HepG2 (cell line): Measurements from ENCODE around the gene AXIN1. TPM values are rescaled to one million over a fixed set of nuclear protein-coding genes. Genes with fewer than 3 reads are reported as not detected.

Source experiments
- ATAC-seq: fragments of 200-7000 bp; cut with Tn5 transposase; 3 replicates; pipeline ENCODE4 v1.9.1; 2020; ENCODE audit warnings: mild to moderate bottlenecking, moderate library complexity
- BruUV-seq: library from RNA; stranded (reverse); fragments of 400-500 nt; replicated peaks from 2 replicates; lab custom pipeline; 2021; lab: Mats Ljungman, UMichigan
- CTCF ChIA-PET: fragments of 300-600 bp; formaldehyde crosslinking; extraction: SDS; loops from one replicate; lab custom pipeline; 2021; ENCODE audit warnings: low total read pairs, inconsistent platforms, low intra/inter-chr PET ratio; lab: Yijun Ruan, JAX
- POLR2A ChIA-PET: fragments of 350-600 bp; sonication (Branson Sonifier 250); formaldehyde crosslinking; loops from one replicate; lab custom pipeline; 2020; ENCODE audit warnings: antibody characterized with exemption, inconsistent platforms; lab: Yijun Ruan, JAX
- DNase-seq: peaks from one replicate; pipeline ENCODE4 v3.0.0-alpha.2; 2015; ENCODE audit warnings: low spot score
- FAIRE-seq: peaks from 3 replicates; lab custom pipeline; 2011; peaks lifted over from hg19 to GRCh38; lab: Jason Lieb, UNC
- H2AFZ ChIP-seq: one replicate; pipeline ENCODE4 v1.6.1; 2011; ENCODE audit warnings: low read length, inconsistent platforms
- H3K27ac ChIP-seq: fragments of 300-600 bp; 3 replicates; pipeline ENCODE4 v1.8.0; 2011; ENCODE audit warnings: mixed run types, mild to moderate bottlenecking, mixed read lengths, low read length, inconsistent platforms; ENCODE audit not compliant: insufficient read depth; ENCODE audit errors: extremely low read length
- H3K27me3 ChIP-seq, 2 experiments: fragments of 200-600 bp in 1 of 2; 2 replicates in 1 of 2; 3 replicates in 1 of 2; pipeline versions ENCODE4 v1.6.0 to v1.8.0; 2011; ENCODE audit warnings: low read length in 2 of 2, mild to moderate bottlenecking in 2 of 2, moderate library complexity in 2 of 2, inconsistent platforms in 1 of 2; ENCODE audit not compliant: insufficient read depth in 2 of 2, control insufficient read depth in 1 of 2
- H3K36me3 ChIP-seq, 2 experiments: fragments of 200-600 bp in 1 of 2; replicated peaks in 1 of 2; 2 replicates in 1 of 2; 3 replicates in 1 of 2; pipeline versions ENCODE4 v1.5.1 to v1.8.0; 2011; ENCODE audit warnings: low read length in 2 of 2, inconsistent platforms in 1 of 2; ENCODE audit not compliant: insufficient read depth in 2 of 2, control insufficient read depth in 1 of 2
- H3K4me1 ChIP-seq: 2 replicates; pipeline ENCODE4 v1.5.1; 2012; ENCODE audit warnings: low read length, inconsistent platforms; ENCODE audit not compliant: insufficient read depth
- H3K4me2 ChIP-seq: 2 replicates; pipeline ENCODE4 v1.6.0; 2011; ENCODE audit warnings: low read depth, low read length, inconsistent platforms
- H3K4me3 ChIP-seq, 3 experiments: fragments of 200-600 bp in 1 of 3; sonication (generic), shearing (Covaris generic) in 1 of 3; replicated peaks in 1 of 3; 2 replicates each; pipeline ENCODE4 v1.5.1; 2011 to 2016; ENCODE audit warnings: low read length in 3 of 3, inconsistent platforms in 2 of 3, low read depth in 2 of 3, mild to moderate bottlenecking in 2 of 3, control low read depth in 1 of 3, mixed read lengths in 1 of 3; ENCODE audit not compliant: insufficient read depth in 1 of 3
- H3K79me2 ChIP-seq: one replicate; pipeline ENCODE4 v1.6.1; 2011; ENCODE audit warnings: low read length, inconsistent platforms; ENCODE audit not compliant: insufficient read depth
- H3K9ac ChIP-seq: 2 replicates; pipeline ENCODE4 v1.6.0; 2011; ENCODE audit warnings: mild to moderate bottlenecking, low read depth, low read length, inconsistent platforms; ENCODE audit not compliant: insufficient read depth
- H3K9me3 ChIP-seq: 2 replicates; pipeline ENCODE4 v1.5.1; 2012; ENCODE audit warnings: mild to moderate bottlenecking, low read length
- H4K20me1 ChIP-seq: 2 replicates; pipeline ENCODE4 v1.6.0; 2011; ENCODE audit warnings: inconsistent platforms, mild to moderate bottlenecking, low read length, moderate library complexity; ENCODE audit not compliant: insufficient read depth
- BCL6 ChIP-seq: IDR thresholded peaks from 2 replicates; pipeline ENCODE4 v1.6.1; 2016; ENCODE audit warnings: missing genetic modification reagents, missing compliant biosample characterization
- MED13 ChIP-seq: sonication (generic); formaldehyde crosslinking; IDR thresholded peaks from 2 replicates; pipeline ENCODE4 v1.5.0; 2020; ENCODE audit warnings: missing genetic modification reagents
- NCOA5 ChIP-seq: sonication (generic); formaldehyde crosslinking; IDR thresholded peaks from 2 replicates; pipeline ENCODE4 v1.4.0; 2020; ENCODE audit warnings: missing genetic modification reagents
- NFIB ChIP-seq: sonication (generic); formaldehyde crosslinking; IDR thresholded peaks from 2 replicates; pipeline ENCODE4 v1.9.0; 2021; ENCODE audit warnings: missing genetic modification reagents, mild to moderate bottlenecking, borderline replicate concordance
- SOX5 ChIP-seq: IDR thresholded peaks from 2 replicates; pipeline ENCODE4 v1.6.1; 2016; ENCODE audit warnings: borderline replicate concordance
- SPEN ChIP-seq: sonication (generic); formaldehyde crosslinking; IDR thresholded peaks from 2 replicates; pipeline ENCODE4 v1.5.1; 2020; ENCODE audit warnings: low read depth, mild to moderate bottlenecking, missing genetic modification reagents
- ZNF224 ChIP-seq: sonication (generic); formaldehyde crosslinking; IDR thresholded peaks from 2 replicates; pipeline ENCODE4 v1.5.0; 2020; ENCODE audit warnings: mild to moderate bottlenecking, missing genetic modification reagents
- ZNF292 ChIP-seq: sonication (generic); formaldehyde crosslinking; IDR thresholded peaks from 2 replicates; pipeline ENCODE4 v1.8.1; 2022; ENCODE audit warnings: mild to moderate bottlenecking, low read depth, missing genetic modification reagents, borderline replicate concordance
- ZNF441 ChIP-seq: sonication (generic); formaldehyde crosslinking; IDR thresholded peaks from 2 replicates; pipeline ENCODE4 v1.7.0; 2021; ENCODE audit warnings: missing genetic modification reagents, borderline replicate concordance
- ZNF672 ChIP-seq: sonication (generic); formaldehyde crosslinking; IDR thresholded peaks from 2 replicates; pipeline ENCODE4 v1.8.1; 2022; ENCODE audit warnings: missing genetic modification reagents
- ZNF747 ChIP-seq: sonication (generic); formaldehyde crosslinking; IDR thresholded peaks from 2 replicates; pipeline ENCODE4 v1.8.1; 2023; ENCODE audit warnings: missing genetic modification reagents, mild to moderate bottlenecking, borderline replicate concordance
- WGBS: methylation state at CpG from one replicate; pipeline ENCODE4 v1.1.6; 2017; ENCODE audit warnings: low lambda C conversion rate; 5-methylcytosine and 5-hydroxymethylcytosine counted together
- in situ Hi-C: cut with HindIII; loops from 2 replicates; pipeline ENCODE4 v1.10.0; 2017; ENCODE audit warnings: low pct_unique_long_range_greater_than_20kb; ENCODE audit not compliant: extremely low pct_ligation_motif_present
- intact Hi-C: fragments of 100-400 bp; cut with micrococcal nuclease; formaldehyde crosslinking; loops from one replicate; pipeline ENCODE4 v1.10.0; 2022; ENCODE audit not compliant: unreplicated experiment
- polyA plus RNA-seq, 8 experiments: library from polyadenylated mRNA; depleted of rRNA in 3 of 8; stranded (reverse) in 7 of 8; unstranded in 1 of 8; fragments of >200 nt; fragmentation: Illumina TruSeq in 4 of 8; extraction: Trizol in 4 of 8; gene quantifications; 2 replicates each; pipeline versions ENCODE4 v1.2.1 to v1.2.3, GENCODE V29; 2011 to 2016; ENCODE audit warnings: low read depth in 4 of 8, missing spikeins in 1 of 8, mixed read lengths in 1 of 8; ENCODE audit not compliant: insufficient read depth in 1 of 8
- total RNA-seq, 5 experiments: library from RNA; depleted of rRNA; stranded (reverse); fragments of >200 nt; fragmentation: Illumina TruSeq; extraction: Trizol; gene quantifications; 2 replicates each; pipeline ENCODE4 v1.2.3, GENCODE V29; 2016; ENCODE audit warnings: low read depth in 1 of 5
- TF ChIP-seq, protein P1 (sequence below): sonication (generic); formaldehyde crosslinking; IDR thresholded peaks from 2 replicates; pipeline ENCODE4 v1.5.0; 2020; ENCODE audit warnings: missing genetic modification reagents
- TF ChIP-seq, protein P2 (sequence below): sonication (generic); formaldehyde crosslinking; IDR thresholded peaks from 2 replicates; pipeline ENCODE4 v1.5.0; 2020; ENCODE audit warnings: missing genetic modification reagents
- TF ChIP-seq, protein P3 (sequence below): sonication (generic); formaldehyde crosslinking; IDR thresholded peaks from 2 replicates; pipeline ENCODE4 v1.4.0; 2020; ENCODE audit warnings: mild to moderate bottlenecking, missing genetic modification reagents
- TF ChIP-seq, protein P4 (sequence below): sonication (generic); formaldehyde crosslinking; IDR thresholded peaks from 2 replicates; pipeline ENCODE4 v1.8.1; 2022; ENCODE audit warnings: low read depth, mild to moderate bottlenecking, missing genetic modification reagents
- TF ChIP-seq, protein P5 (sequence below): IDR thresholded peaks from 2 replicates; pipeline ENCODE4 v1.6.1; 2012; ENCODE audit warnings: low read depth, low read length, improper control_type of control experiment

AXIN1 gene
- total and polyA plus RNA-seq, 2 of the 13 experiments (the other 11 are each of a cell fraction or from before 2014, with no cell fraction given), result 24.0 to 26.0 TPM

DNA sequence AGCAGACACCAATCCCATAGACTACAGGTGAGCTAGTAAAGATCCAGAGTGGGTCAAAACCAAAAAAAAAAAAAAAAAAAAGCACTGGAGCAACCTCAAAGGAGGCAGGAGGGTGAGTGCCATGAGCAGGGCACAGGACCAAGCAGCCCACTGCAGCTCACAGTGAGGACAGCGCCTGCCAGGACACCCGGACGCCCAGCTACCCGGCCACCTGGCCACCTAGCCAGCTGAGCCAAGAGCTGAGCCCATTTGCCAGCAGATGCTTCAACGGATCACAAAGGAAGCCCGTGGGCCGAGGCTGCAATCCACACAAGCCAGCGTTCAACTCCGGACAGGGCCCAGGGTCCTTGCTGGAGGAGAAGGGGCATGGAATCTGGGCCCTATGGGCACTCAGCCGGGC is 15.1 kb downstream of the AXIN1 start:
- Histone ChIP-seq H3K9me3 (no peaks in the 10 kb centered on the region), H3K36me3 (peaks cover 0 to 2% of the 10 kb centered on the region in 2 experiments; a peak in 1 of 5 replicates), H3K79me2 (peaks cover 88% of the 10 kb centered on the region), H3K4me1 (peaks cover 85% of the 10 kb centered on the region), H4K20me1 (peaks cover 30% of the 10 kb centered on the region), H3K27me3 (no peaks in the 10 kb centered on the region), H3K9ac (no peak overlapping the region), H3K4me3 (no peak overlapping the region), H2AFZ (no peak overlapping the region), H3K4me2 (no peak overlapping the region), H3K27ac (no peak overlapping the region)
- ChIA-PET CTCF (no interaction called here), POLR2A (interaction anchor here (2.4 kb wide), 1 partner anchor 15 kb away, joined by 8 read pairs; the partner anchor contains the start of gene AXIN1)
- no peak for FAIRE-seq
- 91% methylated on average over 7 of the region's 10 CpGs for WGBS
- no peak for DNase-seq
- intact Hi-C loops (no loop called here), in situ Hi-C loops (no loop called here)
- no TSS peak for BruUV-seq
- no peak for ATAC-seq
- no peak for TF ChIP-seq NCOA5
- no peak for TF ChIP-seq ZNF441
- no peak for TF ChIP-seq NFIB (CRISPR knock-in tag)
- TF ChIP-seq ZNF292 (CRISPR knock-in tag), result no peak
- TF ChIP-seq, protein P1, sequence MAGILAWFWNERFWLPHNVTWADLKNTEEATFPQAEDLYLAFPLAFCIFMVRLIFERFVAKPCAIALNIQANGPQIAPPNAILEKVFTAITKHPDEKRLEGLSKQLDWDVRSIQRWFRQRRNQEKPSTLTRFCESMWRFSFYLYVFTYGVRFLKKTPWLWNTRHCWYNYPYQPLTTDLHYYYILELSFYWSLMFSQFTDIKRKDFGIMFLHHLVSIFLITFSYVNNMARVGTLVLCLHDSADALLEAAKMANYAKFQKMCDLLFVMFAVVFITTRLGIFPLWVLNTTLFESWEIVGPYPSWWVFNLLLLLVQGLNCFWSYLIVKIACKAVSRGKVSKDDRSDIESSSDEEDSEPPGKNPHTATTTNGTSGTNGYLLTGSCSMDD (CRISPR knock-in tag), result no peak
- TF ChIP-seq SOX5 (CRISPR knock-in tag), result no peak
- no peak for TF ChIP-seq ZNF224
- TF ChIP-seq, protein P2, sequence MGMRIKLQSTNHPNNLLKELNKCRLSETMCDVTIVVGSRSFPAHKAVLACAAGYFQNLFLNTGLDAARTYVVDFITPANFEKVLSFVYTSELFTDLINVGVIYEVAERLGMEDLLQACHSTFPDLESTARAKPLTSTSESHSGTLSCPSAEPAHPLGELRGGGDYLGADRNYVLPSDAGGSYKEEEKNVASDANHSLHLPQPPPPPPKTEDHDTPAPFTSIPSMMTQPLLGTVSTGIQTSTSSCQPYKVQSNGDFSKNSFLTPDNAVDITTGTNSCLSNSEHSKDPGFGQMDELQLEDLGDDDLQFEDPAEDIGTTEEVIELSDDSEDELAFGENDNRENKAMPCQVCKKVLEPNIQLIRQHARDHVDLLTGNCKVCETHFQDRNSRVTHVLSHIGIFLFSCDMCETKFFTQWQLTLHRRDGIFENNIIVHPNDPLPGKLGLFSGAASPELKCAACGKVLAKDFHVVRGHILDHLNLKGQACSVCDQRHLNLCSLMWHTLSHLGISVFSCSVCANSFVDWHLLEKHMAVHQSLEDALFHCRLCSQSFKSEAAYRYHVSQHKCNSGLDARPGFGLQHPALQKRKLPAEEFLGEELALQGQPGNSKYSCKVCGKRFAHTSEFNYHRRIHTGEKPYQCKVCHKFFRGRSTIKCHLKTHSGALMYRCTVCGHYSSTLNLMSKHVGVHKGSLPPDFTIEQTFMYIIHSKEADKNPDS, result no peak
- no peak for TF ChIP-seq ZNF672 (CRISPR knock-in tag)
- TF ChIP-seq, protein P3, sequence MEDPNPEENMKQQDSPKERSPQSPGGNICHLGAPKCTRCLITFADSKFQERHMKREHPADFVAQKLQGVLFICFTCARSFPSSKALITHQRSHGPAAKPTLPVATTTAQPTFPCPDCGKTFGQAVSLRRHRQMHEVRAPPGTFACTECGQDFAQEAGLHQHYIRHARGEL (CRISPR knock-in tag), result no peak
- no peak for TF ChIP-seq ZNF747 (CRISPR knock-in tag)
- TF ChIP-seq, protein P4, sequence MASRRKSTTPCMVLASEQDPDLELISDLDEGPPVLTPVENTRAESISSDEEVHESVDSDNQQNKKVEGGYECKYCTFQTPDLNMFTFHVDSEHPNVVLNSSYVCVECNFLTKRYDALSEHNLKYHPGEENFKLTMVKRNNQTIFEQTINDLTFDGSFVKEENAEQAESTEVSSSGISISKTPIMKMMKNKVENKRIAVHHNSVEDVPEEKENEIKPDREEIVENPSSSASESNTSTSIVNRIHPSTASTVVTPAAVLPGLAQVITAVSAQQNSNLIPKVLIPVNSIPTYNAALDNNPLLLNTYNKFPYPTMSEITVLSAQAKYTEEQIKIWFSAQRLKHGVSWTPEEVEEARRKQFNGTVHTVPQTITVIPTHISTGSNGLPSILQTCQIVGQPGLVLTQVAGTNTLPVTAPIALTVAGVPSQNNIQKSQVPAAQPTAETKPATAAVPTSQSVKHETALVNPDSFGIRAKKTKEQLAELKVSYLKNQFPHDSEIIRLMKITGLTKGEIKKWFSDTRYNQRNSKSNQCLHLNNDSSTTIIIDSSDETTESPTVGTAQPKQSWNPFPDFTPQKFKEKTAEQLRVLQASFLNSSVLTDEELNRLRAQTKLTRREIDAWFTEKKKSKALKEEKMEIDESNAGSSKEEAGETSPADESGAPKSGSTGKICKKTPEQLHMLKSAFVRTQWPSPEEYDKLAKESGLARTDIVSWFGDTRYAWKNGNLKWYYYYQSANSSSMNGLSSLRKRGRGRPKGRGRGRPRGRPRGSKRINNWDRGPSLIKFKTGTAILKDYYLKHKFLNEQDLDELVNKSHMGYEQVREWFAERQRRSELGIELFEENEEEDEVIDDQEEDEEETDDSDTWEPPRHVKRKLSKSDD (CRISPR knock-in tag), result no peak
- TF ChIP-seq, protein P5, sequence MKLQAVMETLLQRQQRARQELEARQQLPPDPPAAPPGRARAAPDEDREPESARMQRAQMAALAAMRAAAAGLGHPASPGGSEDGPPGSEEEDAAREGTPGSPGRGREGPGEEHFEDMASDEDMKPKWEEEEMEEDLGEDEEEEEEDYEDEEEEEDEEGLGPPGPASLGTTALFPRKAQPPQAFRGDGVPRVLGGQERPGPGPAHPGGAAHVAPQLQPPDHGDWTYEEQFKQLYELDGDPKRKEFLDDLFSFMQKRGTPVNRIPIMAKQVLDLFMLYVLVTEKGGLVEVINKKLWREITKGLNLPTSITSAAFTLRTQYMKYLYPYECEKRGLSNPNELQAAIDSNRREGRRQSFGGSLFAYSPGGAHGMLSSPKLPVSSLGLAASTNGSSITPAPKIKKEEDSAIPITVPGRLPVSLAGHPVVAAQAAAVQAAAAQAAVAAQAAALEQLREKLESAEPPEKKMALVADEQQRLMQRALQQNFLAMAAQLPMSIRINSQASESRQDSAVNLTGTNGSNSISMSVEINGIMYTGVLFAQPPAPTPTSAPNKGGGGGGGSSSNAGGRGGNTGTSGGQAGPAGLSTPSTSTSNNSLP, result no peak
- TF ChIP-seq BCL6 (CRISPR knock-in tag), result no peak
- no peak for TF ChIP-seq MED13 (CRISPR knock-in tag)
- TF ChIP-seq SPEN (CRISPR knock-in tag), result no peak
